ENCODE measurements around the gene ABCB8.

ABCB8 gene

DNA sequence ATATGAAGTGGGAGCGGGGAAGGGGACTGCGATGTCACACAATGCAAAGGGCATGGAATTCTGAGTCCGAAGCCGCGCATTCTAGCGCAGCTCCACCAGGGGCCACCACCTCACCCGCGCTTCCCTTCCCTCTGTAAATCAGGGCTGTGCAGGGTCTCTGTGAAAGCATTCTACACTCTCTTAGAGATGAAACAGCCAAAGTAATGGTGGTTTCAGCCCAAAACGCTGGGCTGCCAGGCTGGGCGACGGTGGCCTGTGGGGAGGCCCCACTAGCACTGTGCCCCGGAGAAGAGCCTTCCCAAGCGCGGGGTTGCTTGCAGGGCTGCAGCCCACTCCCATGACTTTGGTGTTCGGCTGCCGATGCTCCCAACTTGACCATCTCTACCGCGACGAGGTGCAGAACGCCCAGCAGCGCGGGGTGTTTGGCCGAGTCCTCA is 15.3 kb upstream of the ABCB8 start:
- Histone ChIP-seq H3K27me3 (replicated peaks) (peaks cover 8% of the 10 kb centered on the region), H3K4me3 (ENCODE audit: low read depth, low read length) (no peak overlapping the region), H3K27ac (no peak overlapping the region), H3K36me3 (replicated peaks) (no peaks in the 10 kb centered on the region)
- in situ Hi-C loops (cut with HindIII; ENCODE audit: low pct_ligation_motif_present, low sequenced_read_pairs): no loop called here
- DNase-seq: peak; percentile 33
- TF ChIP-seq CTCF (IDR thresholded peaks at IDR 0.05; ENCODE audit: low read depth, low read length, missing control alignments): peak; percentile 85

GRCh38 chr7:151013356-151013732 is 14.9 kb upstream of the ABCB8 start:
- Histone ChIP-seq H3K36me3 (replicated peaks) (no peaks in the 10 kb centered on the region), H3K27me3 (replicated peaks) (peaks cover 10% of the 10 kb centered on the region), H3K27ac (no peak overlapping the region), H3K4me3 (ENCODE audit: low read depth, low read length) (peak overlapping the region; percentile 52)
- no peak for TF ChIP-seq CTCF (IDR thresholded peaks at IDR 0.05; ENCODE audit: low read depth, low read length, missing control alignments)
- DNase-seq: no peak
- in situ Hi-C loops (cut with HindIII; ENCODE audit: low pct_ligation_motif_present, low sequenced_read_pairs): no loop called here

DNA sequence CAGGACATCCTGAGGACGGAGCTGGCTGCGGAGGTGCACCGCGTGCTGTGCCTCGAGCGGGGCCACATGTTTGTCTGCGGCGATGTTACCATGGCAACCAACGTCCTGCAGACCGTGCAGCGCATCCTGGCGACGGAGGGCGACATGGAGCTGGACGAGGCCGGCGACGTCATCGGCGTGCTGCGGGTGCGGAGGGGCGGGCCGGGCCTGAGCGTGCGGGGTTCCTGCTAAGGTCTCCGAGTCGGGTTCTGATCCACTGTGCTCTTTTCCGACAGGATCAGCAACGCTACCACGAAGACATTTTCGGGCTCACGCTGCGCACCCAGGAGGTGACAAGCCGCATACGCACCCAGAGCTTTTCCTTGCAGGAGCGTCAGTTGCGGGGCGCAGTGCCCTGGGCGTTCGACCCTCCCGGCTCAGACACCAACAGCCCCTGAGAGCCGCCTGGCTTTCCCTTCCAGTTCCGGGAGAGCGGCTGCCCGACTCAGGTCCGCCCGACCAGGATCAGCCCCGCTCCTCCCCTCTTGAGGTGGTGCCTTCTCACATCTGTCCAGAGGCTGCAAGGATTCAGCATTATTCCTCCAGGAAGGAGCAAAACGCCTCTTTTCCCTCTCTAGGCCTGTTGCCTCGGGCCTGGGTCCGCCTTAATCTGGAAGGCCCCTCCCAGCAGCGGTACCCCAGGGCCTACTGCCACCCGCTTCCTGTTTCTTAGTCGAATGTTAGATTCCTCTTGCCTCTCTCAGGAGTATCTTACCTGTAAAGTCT is 14.3 kb upstream of the ABCB8 start:
- Histone ChIP-seq H3K27me3 (replicated peaks) (peaks cover 14% of the 10 kb centered on the region), H3K27ac (no peak overlapping the region), H3K4me3 (ENCODE audit: low read depth, low read length) (peak overlapping the region; percentile 52), H3K36me3 (replicated peaks) (no peaks in the 10 kb centered on the region)
- in situ Hi-C loops (cut with HindIII; ENCODE audit: low pct_ligation_motif_present, low sequenced_read_pairs): no loop called here
- DNase-seq: peak; percentile 79
- peak; percentile 18 for TF ChIP-seq CTCF (IDR thresholded peaks at IDR 0.05; ENCODE audit: low read depth, low read length, missing control alignments)

GRCh38 chr7:151014950-151015349 is 13.3 kb upstream of the ABCB8 start:
- H3K36me3 ChIP-seq (replicated peaks): no peaks in the 10 kb centered on the region
- DNase-seq: no peak
- in situ Hi-C loops (cut with HindIII; ENCODE audit: low pct_ligation_motif_present, low sequenced_read_pairs): no loop called here
- no peak overlapping the region for H3K4me3 ChIP-seq (ENCODE audit: low read depth, low read length)
- no peak for TF ChIP-seq CTCF (IDR thresholded peaks at IDR 0.05; ENCODE audit: low read depth, low read length, missing control alignments)
- no peak overlapping the region for H3K27ac ChIP-seq
- peaks cover 24% of the 10 kb centered on the region for H3K27me3 ChIP-seq (replicated peaks)

DNA sequence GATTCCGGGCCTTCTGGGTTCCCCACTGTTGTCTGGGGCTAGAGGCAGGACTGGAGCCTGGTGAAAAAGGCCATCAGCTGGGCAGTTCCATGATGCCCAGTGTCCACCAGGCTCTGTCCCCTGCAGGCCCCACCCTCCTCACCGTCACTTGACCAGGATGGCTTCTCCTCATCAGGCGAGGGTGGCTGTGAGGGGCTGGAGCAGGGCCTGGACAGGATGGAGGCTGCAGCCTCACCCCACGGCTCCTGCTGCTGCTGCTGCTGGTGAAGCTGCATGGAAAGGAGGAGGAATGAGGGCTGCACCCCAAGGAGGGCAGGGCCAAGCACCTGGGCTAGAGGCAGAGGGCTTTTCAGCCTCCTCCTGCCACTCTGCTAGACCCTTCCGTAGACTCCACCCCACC is 12.3 kb upstream of the ABCB8 start:
- Histone ChIP-seq H3K27me3 (replicated peaks) (peaks cover 33% of the 10 kb centered on the region), H3K27ac (no peak overlapping the region), H3K4me3 (ENCODE audit: low read depth, low read length) (no peak overlapping the region), H3K36me3 (replicated peaks) (no peaks in the 10 kb centered on the region)
- in situ Hi-C loops (cut with HindIII; ENCODE audit: low pct_ligation_motif_present, low sequenced_read_pairs): no loop called here
- TF ChIP-seq CTCF (IDR thresholded peaks at IDR 0.05; ENCODE audit: low read depth, low read length, missing control alignments): no peak
- DNase-seq: no peak

GRCh38 chr7:151016505-151016904 is 11.7 kb upstream of the ABCB8 start:
- H3K27me3 ChIP-seq (replicated peaks): peaks cover 33% of the 10 kb centered on the region

More at GRCh38 chr7:151016505-151016904, 11.7 kb upstream of the ABCB8 start:
- H3K27ac ChIP-seq: no peak overlapping the region
- DNase-seq: no peak
- in situ Hi-C loops (cut with HindIII; ENCODE audit: low pct_ligation_motif_present, low sequenced_read_pairs): no loop called here
- H3K4me3 ChIP-seq (ENCODE audit: low read depth, low read length): no peak overlapping the region
- no peak for TF ChIP-seq CTCF (IDR thresholded peaks at IDR 0.05; ENCODE audit: low read depth, low read length, missing control alignments)
- H3K36me3 ChIP-seq (replicated peaks): no peaks in the 10 kb centered on the region

Data from brain microvascular endothelial cell (primary cell).